PFSK-1 (cell line): Measurements from ENCODE around the gene MLST8.

ENCODE experiments used
- POLR2AphosphoS5 ChIP-seq: IDR thresholded peaks from 2 replicates; pipeline ENCODE4 v1.6.1; 2012; ENCODE audit warnings: low read depth, mild to moderate bottlenecking, control low read depth, low read length, moderate library complexity
- TAF1 ChIP-seq: IDR thresholded peaks from 2 replicates; pipeline ENCODE4 v1.6.1; 2012; ENCODE audit warnings: low read length, control low read depth, borderline replicate concordance; ENCODE audit not compliant: insufficient read depth

GRCh38 chr16:2251296-2252111 lies 46.2 kb downstream of the MLST8 start, which contains the start of gene ECI1:
- TF ChIP-seq POLR2AphosphoS5 = peak; percentile 64
- TF ChIP-seq TAF1 = peak; percentile 93
